HEK293 (cell line): Measurements from ENCODE around the gene TMEM218.

Source experiments
- TF ChIP-seq, protein P1 (sequence below): fragments of 450-650 bp; formaldehyde crosslinking; IDR thresholded peaks from 2 replicates; pipeline ENCODE4 v1.5.1; 2016; ENCODE audit warnings: missing biosample characterization, missing genetic modification characterization
- TF ChIP-seq, protein P2 (sequence below): fragments of 450-650 bp; formaldehyde crosslinking; IDR thresholded peaks from 2 replicates; pipeline ENCODE4 v1.5.1; 2016; ENCODE audit warnings: missing biosample characterization, missing genetic modification characterization
- TF ChIP-seq, protein P3 (sequence below): fragments of 450-650 bp; formaldehyde crosslinking; IDR thresholded peaks from 2 replicates; pipeline ENCODE4 v1.5.1; 2016; ENCODE audit warnings: missing biosample characterization, missing genetic modification characterization, low read depth

DNA sequence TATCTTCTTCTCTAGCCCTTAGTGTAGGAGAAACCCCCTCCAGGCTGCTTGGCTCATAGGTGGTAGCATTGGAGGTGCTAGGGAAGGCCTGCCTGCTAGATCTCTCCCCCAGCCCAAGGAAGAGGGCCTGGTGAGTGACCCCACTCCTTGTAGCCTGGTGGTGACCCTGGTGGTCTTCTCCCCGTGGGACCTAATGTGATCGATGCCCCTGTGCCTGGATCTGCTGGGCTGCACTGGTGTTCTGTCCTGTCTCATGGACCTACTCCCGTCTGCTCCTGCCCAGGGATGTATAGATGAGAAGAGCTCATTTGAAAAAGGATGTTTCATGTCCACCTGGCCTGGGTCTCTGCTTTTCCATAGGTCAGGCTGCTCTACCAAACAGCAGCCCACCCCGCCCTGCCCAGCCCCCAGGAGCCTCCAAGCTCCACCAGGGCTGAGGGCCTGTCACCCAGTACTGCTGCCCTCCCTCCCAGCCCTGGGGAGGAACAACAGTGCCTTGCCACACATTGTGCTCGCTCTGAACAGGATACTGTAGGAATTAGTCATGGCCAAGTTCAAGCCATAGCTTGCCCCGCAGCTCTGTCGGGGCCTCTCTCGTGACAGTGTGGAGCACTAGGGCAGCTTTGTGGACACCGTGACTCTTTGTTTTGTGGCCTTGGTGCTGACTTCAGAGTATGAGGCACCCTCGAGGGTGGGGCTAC is 28.7 kb downstream of the TMEM218 start:
- TF ChIP-seq, protein P1, sequence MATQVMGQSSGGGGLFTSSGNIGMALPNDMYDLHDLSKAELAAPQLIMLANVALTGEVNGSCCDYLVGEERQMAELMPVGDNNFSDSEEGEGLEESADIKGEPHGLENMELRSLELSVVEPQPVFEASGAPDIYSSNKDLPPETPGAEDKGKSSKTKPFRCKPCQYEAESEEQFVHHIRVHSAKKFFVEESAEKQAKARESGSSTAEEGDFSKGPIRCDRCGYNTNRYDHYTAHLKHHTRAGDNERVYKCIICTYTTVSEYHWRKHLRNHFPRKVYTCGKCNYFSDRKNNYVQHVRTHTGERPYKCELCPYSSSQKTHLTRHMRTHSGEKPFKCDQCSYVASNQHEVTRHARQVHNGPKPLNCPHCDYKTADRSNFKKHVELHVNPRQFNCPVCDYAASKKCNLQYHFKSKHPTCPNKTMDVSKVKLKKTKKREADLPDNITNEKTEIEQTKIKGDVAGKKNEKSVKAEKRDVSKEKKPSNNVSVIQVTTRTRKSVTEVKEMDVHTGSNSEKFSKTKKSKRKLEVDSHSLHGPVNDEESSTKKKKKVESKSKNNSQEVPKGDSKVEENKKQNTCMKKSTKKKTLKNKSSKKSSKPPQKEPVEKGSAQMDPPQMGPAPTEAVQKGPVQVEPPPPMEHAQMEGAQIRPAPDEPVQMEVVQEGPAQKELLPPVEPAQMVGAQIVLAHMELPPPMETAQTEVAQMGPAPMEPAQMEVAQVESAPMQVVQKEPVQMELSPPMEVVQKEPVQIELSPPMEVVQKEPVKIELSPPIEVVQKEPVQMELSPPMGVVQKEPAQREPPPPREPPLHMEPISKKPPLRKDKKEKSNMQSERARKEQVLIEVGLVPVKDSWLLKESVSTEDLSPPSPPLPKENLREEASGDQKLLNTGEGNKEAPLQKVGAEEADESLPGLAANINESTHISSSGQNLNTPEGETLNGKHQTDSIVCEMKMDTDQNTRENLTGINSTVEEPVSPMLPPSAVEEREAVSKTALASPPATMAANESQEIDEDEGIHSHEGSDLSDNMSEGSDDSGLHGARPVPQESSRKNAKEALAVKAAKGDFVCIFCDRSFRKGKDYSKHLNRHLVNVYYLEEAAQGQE (tag by site-specific recombination) = no peak
- TF ChIP-seq, protein P2, sequence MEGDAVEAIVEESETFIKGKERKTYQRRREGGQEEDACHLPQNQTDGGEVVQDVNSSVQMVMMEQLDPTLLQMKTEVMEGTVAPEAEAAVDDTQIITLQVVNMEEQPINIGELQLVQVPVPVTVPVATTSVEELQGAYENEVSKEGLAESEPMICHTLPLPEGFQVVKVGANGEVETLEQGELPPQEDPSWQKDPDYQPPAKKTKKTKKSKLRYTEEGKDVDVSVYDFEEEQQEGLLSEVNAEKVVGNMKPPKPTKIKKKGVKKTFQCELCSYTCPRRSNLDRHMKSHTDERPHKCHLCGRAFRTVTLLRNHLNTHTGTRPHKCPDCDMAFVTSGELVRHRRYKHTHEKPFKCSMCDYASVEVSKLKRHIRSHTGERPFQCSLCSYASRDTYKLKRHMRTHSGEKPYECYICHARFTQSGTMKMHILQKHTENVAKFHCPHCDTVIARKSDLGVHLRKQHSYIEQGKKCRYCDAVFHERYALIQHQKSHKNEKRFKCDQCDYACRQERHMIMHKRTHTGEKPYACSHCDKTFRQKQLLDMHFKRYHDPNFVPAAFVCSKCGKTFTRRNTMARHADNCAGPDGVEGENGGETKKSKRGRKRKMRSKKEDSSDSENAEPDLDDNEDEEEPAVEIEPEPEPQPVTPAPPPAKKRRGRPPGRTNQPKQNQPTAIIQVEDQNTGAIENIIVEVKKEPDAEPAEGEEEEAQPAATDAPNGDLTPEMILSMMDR (tag by site-specific recombination) = no peak
- TF ChIP-seq, protein P3, sequence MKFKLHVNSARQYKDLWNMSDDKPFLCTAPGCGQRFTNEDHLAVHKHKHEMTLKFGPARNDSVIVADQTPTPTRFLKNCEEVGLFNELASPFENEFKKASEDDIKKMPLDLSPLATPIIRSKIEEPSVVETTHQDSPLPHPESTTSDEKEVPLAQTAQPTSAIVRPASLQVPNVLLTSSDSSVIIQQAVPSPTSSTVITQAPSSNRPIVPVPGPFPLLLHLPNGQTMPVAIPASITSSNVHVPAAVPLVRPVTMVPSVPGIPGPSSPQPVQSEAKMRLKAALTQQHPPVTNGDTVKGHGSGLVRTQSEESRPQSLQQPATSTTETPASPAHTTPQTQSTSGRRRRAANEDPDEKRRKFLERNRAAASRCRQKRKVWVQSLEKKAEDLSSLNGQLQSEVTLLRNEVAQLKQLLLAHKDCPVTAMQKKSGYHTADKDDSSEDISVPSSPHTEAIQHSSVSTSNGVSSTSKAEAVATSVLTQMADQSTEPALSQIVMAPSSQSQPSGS (tag by site-specific recombination) = no peak
